ENCODE data around the gene ZNF516. TPM values are rescaled to one million over a fixed set of nuclear protein-coding genes. Genes with fewer than 3 reads are reported as not detected.

Gene ZNF516
- total and polyA plus RNA-seq, 10 of the 15 experiments (the other 5 are each of a cell fraction or from before 2014, with no cell fraction given): 2.0 to 32.0 (median 8.3) TPM

- BruUV-seq (replicated peaks): no TSS peak
- DNase-seq (ENCODE audit: low read depth, low spot score) (no peak), FAIRE-seq (no peak), ATAC-seq (no peak)
- Histone ChIP-seq H3K9me3 (replicated peaks; ENCODE audit: control insufficient read depth, insufficient read depth, low read length) (no peaks in the 10 kb centered on the region), H3K36me3 (ENCODE audit: control insufficient read depth in 2 of 2, insufficient read depth in 2 of 2, low read length in 1 of 2) (peaks cover 5 to 19% of the 10 kb centered on the region in 2 experiments), H2AFZ (ENCODE audit: control insufficient read depth, low read depth, low read length) (no peak overlapping the region), H3K27ac (ENCODE audit: control insufficient read depth, insufficient read depth) (no peak overlapping the region), H4K20me1 (ENCODE audit: control insufficient read depth, insufficient read depth) (peaks cover under 1% of the 10 kb centered on the region; the same call in 1 of the 2 replicates), H3K4me3 (no peak overlapping the region), H3K4me2 (ENCODE audit: control insufficient read depth, insufficient read depth) (no peak overlapping the region), H3K27me3 (replicated peaks in 1 of 2; ENCODE audit: control insufficient read depth in 2 of 2, insufficient read depth in 2 of 2, low read length in 1 of 2) (no peaks in the 10 kb centered on the region), H3K79me2 (ENCODE audit: control insufficient read depth, insufficient read depth, low read length) (no peaks in the 10 kb centered on the region), H3K9ac (ENCODE audit: control insufficient read depth, insufficient read depth, low read length) (no peak overlapping the region), H3K4me1 (ENCODE audit: control insufficient read depth, insufficient read depth, low read length) (peaks cover 23% of the 10 kb centered on the region)
- intact Hi-C loops (cut with micrococcal nuclease; ENCODE audit: unreplicated experiment): no loop called here
- in situ Hi-C loops (cut with MboI): no loop called here
- ChIA-PET CTCF (no interaction called here), POLR2A (no interaction called here), SMC1A (ENCODE audit: uncharacterized antibody, unreplicated experiment) (no interaction called here), RAD21 (ENCODE audit: unreplicated experiment) (no interaction called here)
- 89% methylated on average over 19 of the region's 19 CpGs for WGBS (ENCODE audit: insufficient coverage, insufficient replicate concordance, low lambda C conversion rate, missing lambda C conversion rate)
- TF ChIP-seq MYB (IDR thresholded peaks at IDR 0.05; ENCODE audit: borderline replicate concordance, low read depth, low read length) (no peak), JUNB (IDR thresholded peaks at IDR 0.05) (no peak), HCFC1 (IDR thresholded peaks at IDR 0.05; ENCODE audit: low read length) (no peak), CUX1 (IDR thresholded peaks at IDR 0.05; ENCODE audit: insufficient replicate concordance, low read depth, low read length) (no peak), TCF3 (IDR thresholded peaks at IDR 0.05; ENCODE audit: borderline replicate concordance, insufficient read depth, low read depth, low read length) (no peak), ASH2L (IDR thresholded peaks at IDR 0.05; ENCODE audit: borderline replicate concordance, low read depth) (no peak), IRF5 (IDR thresholded peaks at IDR 0.05; ENCODE audit: borderline replicate concordance) (no peak), NBN (IDR thresholded peaks at IDR 0.05) (no peak), RELA (IDR thresholded peaks at IDR 0.05; ENCODE audit: borderline replicate concordance, partially characterized antibody) (no peak), HDAC2 (IDR thresholded peaks at IDR 0.05) (no peak), RFX5 (IDR thresholded peaks at IDR 0.05; ENCODE audit: low read depth, low read length) (no peak), EZH2 (IDR thresholded peaks at IDR 0.05; ENCODE audit: borderline replicate concordance, control insufficient read depth, low read depth, low read length) (no peak), SREBF1 (IDR thresholded peaks at IDR 0.05; ENCODE audit: low read length) (no peak), REST (IDR thresholded peaks at IDR 0.05; ENCODE audit: low read depth, low read length) (no peak), SMARCA5 (IDR thresholded peaks at IDR 0.05) (no peak), BACH1 (IDR thresholded peaks at IDR 0.05; ENCODE audit: borderline replicate concordance) (no peak)
These were observed 114.8 kb downstream of the ZNF516 start for GRCh38 chr18:76380127-76380729.

All from GM12878 (cell line).